CD4-positive, alpha-beta T cell treated with Interferon gamma for 1 hour (primary cell): ENCODE measurements around the gene ZNF324B.
"Not testable (repeated sequence)": the region's sequence is repeated elsewhere in the genome, so short reads cannot be mapped to it uniquely, and the experiment has no call there.

ENCODE experiments used
- DNase-seq: peaks from one replicate; pipeline ENCODE4 v3.0.0-alpha.2; 2020

The ZNF324B gene

GRCh38 chr19:58451358-58452101 lies at the start of gene ZNF324B:
Gene ZNF324B (plus strand): TSS chr19:58451622. CDS start chr19:58453702, 2,080 bp downstream.
- DNase-seq, result peak; percentile 96

- DNase-seq, result no peak
These were observed 49.5 kb upstream of the ZNF324B start for GRCh38 chr19:58401840-58402421.

GRCh38 chr19:58403920-58404478 lies 47.4 kb upstream of the ZNF324B start:
- not testable (repeated sequence) for DNase-seq

- no peak for DNase-seq
These were observed 44.4 kb upstream of the ZNF324B start for GRCh38 chr19:58406818-58407657.

- no peak for DNase-seq
These were observed 43.7 kb upstream of the ZNF324B start for GRCh38 chr19:58407658-58408151.

GRCh38 chr19:58408152-58409009 lies 43.0 kb upstream of the ZNF324B start, which contains the start of gene ZNF584:
Gene ZNF584 (plus strand): TSS chr19:58408649. CDS start chr19:58409148, 499 bp downstream.
- peak; percentile 91 for DNase-seq

DNA sequence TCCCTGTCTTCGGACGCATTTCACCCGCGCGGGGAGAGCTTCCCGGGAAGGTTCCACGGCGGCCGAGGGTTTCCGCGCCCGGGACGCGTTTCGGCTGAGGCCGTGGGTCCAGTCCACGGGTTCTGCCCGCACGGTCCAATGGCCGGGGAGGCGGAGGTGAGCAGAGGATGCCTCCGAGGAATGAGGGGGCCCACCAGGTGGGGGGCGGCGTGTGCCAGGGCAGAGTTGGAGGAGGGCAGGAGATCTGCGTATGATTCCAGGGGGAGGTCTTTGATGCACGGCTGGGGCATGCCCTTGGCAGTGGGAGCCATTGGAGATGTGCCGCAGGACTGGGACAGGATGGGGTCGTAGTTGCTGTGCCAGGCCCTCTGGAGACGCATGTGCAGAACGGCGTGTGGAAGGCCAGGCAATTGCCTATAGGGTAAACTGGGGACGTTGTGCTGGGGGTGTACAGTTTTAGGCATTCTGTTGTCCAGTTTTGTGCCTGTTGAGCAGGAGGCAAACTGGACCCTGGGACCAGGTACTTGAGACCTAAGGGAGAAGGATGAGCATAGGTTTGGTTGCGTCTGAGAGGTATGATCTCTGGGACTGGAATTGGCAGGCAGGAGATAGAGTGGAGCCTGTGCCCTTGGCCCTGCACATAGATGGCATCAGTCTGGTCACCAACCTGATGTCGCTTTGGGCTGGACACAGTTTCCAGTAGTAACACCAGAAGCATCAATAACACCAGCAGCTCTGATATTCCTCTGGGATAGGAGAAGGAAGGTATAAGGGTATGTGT lies 42.2 kb upstream of the ZNF324B start:
- DNase-seq, result no peak

- no peak for DNase-seq
These were observed 34.8 kb upstream of the ZNF324B start for GRCh38 chr19:58416604-58417003.

DNA sequence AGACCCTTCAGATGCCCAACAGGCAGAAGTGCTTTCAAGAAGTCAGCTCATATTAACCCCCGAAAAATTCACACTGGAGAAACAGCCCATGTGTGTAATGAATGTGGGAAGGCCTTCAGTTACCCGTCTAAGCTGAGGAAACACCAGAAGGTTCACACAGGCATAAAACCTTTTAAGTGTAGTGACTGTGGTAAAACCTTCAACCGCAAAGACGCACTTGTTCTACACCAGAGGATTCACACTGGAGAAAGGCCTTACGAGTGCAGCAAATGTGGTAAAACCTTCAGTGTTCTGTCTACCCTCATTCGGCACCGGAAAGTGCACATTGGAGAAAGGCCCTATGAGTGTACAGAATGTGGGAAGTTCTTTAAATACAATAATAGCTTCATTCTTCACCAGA lies 34.4 kb upstream of the ZNF324B start:
- DNase-seq, result no peak

GRCh38 chr19:58428617-58429016 lies 22.8 kb upstream of the ZNF324B start:
- DNase-seq, result no peak

DNA sequence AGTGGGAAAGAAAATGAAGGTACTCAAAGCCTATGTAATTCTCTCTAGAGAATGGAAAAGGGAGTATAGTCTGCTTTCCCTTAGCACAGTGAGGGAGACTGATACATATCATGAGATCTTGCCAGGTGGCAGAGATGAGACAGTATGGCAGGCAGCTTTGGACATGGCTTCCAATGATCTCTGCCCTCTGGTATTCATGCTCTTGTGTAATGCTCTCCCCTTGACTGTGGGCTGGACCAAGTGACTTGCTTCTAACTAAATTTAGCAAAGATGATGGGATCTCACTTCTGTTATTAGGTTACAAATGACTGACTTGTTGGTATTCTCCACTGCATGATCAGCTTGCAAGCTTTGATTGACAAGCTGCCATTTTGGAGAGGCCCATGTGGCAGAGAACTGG lies 21.7 kb upstream of the ZNF324B start:
- DNase-seq, result no peak

GRCh38 chr19:58434217-58434616 lies 17.2 kb upstream of the ZNF324B start:
- no peak for DNase-seq

- peak; percentile 99 for DNase-seq
These were observed 11.6 kb upstream of the ZNF324B start, which contains the start of gene ZNF132 for GRCh38 chr19:58439576-58440554. Gene ZNF132 (minus strand): TSS chr19:58440153. CDS start chr19:58439821, 332 bp downstream.

DNA sequence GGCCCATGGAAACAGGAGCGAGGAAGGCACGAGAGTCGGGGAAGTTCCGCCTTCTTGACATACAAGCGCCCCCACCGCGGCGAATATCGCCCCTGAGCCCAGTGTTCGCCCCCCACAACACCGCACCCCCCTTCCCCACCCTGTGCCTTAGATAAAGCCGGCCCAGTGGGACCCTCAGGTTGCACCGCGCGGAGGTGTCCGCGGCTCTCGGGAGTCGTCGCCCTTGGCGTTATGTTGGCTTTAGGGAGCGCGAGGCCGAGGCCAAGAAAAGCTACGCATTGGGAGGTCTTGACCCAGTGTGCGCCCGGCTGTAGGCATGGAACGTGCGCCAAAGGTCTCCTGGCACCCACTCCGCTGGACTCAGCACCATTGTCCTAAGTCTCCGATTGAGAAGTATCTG lies 10.9 kb upstream of the ZNF324B start:
- no peak for DNase-seq

- DNase-seq, result not testable (repeated sequence)
These were observed 8.4 kb upstream of the ZNF324B start for GRCh38 chr19:58442986-58443385.

DNA sequence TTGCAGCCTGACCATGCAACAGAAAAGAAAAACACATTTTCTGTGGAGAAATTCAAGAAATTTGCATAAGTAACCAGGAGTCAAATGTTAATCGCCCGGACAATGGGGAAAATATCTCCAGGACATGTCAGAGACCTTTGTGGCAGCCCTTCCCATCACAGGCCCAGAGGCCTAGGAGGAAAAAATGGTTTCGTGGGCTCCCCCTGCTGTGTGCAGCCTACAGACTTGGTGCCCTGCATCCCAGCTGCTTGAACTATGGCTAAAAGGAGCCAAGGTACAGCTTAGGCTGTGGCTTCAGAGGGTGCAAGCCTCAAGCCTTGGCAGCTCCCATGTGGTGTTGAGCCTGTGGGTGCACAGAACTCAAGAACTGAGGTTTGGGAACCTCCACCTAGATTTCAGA lies 2.6 kb upstream of the ZNF324B start:
- DNase-seq, result not testable (repeated sequence)

- not testable (repeated sequence) for DNase-seq
These were observed 1.4 kb upstream of the ZNF324B start for GRCh38 chr19:58449980-58450379.

- no peak for DNase-seq
These were observed 515 bp upstream of the ZNF324B start for GRCh38 chr19:58450856-58451357.

DNA sequence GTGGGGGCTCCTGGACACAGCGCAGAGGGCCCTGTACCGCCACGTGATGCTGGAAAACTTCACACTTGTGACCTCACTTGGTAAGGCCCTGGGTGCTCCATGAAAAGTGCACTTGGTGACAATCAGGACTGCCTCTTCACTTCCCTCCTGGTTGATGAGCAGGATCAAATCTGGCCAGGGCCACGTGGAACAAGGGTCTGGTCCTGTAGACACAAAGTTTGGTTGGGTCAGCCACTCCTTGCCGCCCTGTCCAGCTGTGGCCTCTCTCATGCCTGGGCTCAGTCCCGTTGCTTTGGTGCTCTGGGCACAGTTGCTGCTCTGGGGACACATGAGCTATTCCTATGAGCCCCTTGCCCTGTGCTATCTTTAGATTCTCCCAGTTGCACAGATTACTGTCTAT lies 2.3 kb downstream of the ZNF324B start:
- DNase-seq, result no peak

DNA sequence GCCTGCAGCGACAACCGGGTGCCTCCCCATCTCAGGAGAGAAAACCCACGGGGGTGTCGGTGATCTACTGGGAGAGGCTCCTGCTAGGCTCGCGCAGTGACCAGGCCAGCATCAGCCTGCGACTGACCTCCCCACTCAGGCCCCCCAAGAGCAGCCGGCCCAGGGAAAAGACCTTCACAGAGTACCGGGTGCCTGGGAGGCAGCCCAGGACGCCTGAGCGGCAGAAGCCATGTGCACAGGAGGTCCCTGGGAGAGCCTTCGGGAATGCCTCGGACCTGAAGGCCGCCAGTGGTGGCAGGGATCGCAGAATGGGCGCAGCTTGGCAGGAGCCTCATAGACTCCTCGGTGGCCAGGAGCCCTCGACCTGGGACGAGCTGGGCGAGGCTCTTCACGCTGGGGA lies 3.9 kb downstream of the ZNF324B start:
- DNase-seq, result no peak
